Stromal cell of bone marrow (primary cell): ENCODE results near the gene PGLYRP2.

Experiments used
- DNase-seq: peaks from one replicate; pipeline ENCODE4 v3.0.0-alpha.2; 2012; ENCODE audit warnings: low read depth

The PGLYRP2 gene

GRCh38 chr19:15439821-15440641 lies 39.3 kb downstream of the PGLYRP2 start:
- DNase-seq: no peak

- no peak for DNase-seq
These were observed 40.1 kb downstream of the PGLYRP2 start for GRCh38 chr19:15439078-15439799.

DNA sequence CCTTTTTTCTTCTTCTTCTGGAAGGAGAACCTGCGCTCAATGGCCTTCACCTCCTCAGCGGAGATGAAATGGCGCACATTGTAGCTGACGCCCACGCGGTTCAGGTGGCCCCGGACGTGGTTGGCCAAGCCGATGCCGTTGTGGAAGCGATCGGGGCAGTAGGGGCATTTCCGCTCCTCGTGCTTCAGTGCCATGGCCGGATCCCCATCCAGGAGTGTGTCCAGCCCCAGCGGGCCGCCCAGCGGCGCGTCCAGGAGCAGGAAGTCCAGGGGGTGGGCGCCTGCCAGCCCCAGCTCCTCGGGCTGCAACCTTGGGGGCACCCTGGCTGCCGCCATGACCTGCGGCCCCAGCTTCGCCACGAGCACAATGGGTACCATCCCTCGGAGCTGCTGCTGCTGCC lies 40.7 kb downstream of the PGLYRP2 start:
- DNase-seq: no peak

GRCh38 chr19:15438124-15438496 lies 41.2 kb downstream of the PGLYRP2 start:
- no peak for DNase-seq

DNA sequence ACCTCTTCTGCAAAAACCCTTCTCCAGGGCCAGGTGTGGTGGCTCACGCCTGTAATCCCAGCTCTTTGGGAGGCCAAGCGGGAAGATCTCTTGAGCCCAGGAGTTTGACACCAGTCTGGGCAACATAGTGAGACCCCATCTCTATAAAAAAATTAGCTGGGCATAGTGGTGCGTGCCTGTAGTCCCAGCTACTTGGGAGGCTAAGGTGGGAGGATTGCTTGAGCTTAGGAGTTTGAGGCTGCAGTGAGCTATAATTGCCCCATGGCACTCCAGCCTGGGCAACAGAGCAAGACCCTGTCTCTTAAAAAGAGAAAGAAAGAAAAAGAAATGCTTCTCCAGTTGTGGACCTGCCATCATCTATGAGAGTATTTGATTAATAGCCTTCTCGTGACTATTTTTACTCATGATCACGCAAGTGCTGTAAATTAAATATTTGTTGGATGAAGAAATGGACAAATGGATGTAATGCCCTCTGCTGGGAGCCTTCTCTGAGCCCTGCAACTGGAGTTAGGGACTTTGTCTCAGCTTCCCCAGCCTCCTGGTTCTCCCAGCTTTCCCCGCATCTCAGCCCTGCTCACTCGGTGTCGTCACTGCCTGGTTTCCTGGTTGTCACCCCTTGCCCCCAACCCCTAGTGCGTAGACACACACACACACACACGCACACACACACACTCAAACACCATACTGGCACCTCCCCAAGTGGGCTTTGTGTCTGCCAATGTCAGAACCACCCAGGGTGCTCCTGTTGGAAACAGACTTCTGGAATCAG lies 41.8 kb downstream of the PGLYRP2 start:
- DNase-seq: no peak

DNA sequence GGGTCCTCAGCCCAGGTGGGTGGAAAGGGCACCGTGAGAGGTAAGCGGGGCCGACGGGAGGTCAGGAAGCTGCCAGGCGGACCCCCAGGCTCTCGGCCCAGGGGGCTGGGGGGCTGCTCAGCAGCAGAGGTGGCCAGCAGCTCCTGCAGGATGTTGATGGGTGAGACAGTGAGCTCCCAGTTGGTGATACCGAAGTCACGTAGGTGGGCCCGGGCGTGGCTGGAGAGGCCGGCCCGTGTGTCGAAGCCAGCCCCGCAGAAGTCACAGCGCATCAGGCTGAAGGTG lies 42.5 kb downstream of the PGLYRP2 start:
- DNase-seq: no peak

DNA sequence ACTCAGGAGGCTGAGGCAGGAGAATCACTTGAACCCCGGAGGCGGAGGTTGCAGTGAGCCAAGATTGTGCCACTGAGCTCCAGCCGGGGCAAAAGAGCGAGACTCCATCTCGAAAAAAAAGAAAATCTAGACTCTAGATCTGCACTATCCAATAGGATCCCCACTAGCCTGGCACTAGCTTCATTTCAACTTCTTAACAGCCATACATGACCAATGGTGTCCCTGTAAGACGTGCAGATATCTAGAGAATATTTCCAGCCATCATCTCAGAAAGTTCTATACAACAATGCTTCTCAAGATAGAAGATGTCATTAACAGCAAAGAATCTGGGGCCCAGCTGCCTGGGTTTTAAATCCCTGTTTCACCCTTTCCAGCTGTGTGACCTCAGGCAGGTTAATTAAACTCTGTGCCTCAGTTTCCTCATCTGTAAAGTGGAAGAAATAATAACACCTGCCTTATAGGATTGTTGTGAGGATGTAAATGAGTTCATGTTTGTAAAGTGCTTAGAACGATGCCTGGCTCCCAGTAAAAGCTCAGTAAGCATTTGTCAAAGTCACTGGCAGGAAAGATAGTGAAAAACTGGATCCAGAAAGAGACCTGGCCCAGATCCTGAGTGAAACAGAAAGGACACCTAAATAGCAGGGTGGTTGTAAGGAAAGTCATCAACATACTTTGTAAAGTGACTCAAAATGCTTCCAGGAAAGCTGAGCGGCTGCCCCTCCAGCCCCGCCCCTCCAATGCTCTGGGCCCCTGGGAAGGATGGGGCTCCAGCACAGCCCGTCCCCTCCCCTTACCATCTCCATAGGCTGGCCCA lies 43.1 kb downstream of the PGLYRP2 start:
- DNase-seq: no peak

DNA sequence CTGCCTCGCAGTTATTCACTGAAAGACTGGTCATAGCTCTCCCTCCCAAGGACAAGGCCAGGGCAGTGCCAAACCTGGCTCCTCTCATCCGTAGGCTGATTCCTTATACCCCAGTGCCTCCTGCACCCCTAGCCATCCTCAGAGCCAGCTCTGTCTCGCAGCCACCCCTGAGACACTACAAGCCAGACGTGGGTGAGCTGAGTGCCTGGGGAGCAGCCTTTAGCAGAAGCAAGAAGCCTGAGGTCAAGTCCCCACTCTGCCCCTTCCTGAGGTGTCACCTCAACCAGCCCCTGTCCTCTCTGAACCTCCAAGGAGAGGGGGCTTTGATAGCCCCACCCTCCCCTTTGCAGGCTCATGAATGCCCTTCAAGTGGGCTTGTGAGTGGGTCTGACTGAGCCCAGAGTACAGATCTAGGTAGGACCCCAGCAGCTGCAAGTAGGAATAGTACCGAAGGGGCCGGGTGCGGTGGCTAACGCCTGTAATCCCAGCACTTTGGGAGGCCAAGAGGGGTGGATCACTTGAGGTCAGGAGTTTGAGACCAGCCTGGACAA lies 45.7 kb downstream of the PGLYRP2 start:
- DNase-seq: no peak

DNA sequence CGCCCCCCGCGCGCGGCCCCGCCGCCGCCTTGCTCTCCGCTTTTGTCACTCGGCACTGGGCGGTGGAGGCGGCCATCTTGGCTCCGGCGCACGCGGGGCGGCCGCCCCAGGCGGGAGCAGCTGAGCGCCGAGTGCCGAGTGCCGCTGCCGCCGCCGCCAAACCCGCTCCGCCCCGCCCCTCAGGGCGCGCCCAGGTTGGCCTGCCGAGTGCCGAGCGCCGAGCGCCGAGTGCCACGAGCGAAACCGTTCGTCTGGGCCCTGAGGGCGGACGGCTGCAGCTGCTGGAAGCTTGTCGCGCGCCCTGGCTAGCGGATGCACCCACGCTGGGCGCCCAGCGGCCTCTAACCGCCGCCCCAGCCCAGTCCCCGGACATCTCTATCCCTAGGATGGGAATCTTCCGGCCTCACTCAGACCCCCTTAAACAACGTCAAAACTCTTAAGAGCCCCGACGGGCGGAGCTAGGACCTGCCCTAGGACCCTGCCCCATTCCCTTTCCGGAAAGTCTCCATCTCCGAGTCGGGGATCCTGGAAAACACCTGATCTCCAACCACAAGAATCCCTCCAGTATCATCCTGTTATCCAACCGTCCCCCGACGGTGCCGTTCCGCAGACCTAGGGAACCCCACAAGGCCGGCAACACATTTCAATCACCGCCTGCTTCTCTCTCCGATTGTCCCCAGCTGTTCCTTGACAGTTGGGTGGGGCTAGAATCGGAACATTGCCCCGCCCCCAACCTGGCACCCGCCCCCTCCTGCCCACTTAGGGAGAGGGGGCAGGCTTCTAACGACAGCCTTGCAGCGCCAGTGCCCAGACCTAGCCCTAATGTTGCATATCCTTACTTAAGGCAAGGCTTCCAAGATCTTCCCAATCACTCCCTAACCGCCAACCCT lies 46.4 kb downstream of the PGLYRP2 start:
- peak; percentile 85 for DNase-seq

DNA sequence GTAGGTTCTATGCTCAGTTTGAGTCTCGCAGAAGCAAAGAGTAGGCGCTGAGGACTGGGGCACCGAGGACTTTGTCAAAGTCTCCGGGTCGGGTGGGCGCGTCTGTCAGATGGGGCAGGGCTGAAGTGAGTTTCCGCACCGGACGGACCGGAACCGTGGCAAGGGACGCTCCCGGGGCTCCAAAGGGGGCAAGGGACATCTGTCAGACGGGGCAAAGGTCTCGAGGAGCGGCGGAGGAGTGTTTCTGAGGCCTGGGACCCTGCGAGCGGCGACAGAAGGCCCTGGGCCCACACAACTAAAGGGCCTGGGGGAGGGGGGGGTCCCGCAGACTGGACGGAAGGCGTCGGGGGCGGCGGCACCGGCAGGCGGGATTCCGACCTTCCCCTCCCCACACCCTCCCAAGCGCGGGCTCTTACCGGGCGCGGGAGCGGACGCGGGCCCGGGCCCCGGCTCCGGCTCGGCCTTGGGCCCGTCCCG lies 47.2 kb downstream of the PGLYRP2 start:
- DNase-seq: no peak

DNA sequence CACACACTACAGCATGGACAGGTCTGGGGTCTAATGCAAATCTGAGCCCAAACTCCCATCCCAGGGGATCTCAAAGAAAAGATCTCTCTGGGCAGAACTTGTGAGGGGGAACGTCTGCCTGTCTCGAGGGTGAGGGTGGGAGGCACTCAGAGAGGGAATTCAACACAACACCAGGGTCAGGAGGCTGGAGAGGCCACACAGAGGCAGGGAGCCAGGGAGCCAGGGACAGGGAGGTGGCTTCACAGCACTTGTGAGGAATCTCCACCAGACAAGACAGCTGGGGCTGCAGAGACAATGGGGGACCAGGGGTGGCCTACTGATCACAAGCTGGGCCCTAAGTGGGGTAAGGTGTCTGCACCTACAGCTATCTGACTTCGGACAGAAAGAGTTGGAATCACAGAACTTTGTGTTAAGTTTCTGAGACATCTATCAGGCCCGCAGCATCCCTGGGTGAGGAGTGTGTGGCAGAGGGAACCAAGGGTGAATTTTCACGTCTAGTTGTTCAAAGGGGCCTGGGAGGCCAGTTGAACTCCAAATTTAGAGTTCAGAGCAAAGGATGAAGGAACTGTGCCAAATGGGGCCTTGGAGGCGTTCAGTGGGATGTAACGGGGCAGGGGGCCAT lies 47.8 kb downstream of the PGLYRP2 start:
- no peak for DNase-seq

GRCh38 chr19:15430526-15431120 lies 48.7 kb downstream of the PGLYRP2 start:
- no peak for DNase-seq

DNA sequence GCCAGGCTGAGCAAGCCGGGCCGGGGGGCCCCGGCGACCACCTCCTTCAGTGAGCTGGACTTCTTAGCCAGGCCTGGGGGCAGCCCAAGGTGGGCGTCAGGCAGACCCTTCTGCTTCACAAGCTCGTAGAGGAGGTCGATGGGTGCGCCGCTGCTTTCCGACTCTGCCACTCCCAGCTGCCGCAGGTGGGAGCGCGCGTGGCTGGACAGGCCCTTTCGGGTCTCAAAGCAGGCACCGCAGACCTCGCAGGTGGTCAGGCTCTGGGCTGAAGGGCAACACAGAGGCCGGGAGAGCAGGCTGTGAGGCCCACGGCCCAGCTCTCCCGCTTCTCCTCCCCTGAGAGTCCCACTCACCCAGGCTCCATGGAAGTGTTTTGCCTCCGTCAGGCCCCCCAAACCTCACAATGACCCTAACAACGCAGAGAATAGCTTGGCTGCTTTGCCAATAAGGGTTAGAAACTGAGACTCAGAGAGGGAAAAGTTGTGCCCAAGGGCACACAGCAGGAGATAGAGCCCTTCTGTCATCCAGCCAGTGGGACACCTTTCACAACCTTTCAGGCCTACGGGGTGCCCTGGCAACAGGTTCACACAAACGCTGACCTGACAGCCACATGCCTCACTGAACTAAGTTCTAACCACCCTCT lies 49.4 kb downstream of the PGLYRP2 start:
- DNase-seq: no peak

DNA sequence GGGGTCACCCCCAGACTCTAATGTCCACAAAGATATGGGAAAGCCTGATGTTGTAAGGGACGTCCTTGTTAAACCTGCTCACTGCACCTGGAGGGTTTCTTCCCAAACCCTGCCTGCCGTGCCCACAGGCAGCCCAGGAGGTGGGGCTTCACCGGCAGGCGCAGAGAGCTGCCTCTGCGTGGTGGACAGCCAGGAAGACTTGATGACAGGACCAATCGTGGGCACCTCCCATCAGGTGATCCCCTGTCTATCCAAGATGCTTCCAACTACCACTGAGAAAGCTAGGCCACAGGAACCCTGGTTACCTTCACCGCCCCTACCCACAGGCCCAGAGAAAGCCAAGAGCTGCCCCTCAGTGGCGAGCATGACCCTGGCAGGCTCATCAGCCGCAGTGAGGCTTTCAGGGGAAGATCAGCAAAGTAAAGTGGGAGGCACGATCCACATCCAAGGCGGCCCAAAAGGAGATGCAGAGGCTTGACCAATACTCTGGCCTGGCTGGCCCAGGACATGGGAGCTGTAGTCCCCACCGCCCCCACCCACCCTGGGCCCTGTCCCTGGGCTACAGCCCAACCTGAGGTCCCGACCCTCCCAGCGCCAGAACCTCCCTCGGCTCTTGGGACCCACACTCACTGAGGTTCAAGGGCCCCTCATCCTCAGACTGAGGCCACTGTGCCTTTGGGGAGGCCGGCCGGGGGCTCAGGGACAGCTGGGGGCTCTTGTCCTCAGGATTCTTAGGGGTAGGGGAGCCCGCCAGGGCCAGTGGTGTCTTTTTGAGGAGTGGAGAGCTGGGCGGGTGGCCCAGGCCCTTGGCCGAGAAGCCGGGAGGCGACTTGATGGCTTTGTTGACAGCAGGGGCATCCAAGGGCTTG lies 50.1 kb downstream of the PGLYRP2 start:
- no peak for DNase-seq

DNA sequence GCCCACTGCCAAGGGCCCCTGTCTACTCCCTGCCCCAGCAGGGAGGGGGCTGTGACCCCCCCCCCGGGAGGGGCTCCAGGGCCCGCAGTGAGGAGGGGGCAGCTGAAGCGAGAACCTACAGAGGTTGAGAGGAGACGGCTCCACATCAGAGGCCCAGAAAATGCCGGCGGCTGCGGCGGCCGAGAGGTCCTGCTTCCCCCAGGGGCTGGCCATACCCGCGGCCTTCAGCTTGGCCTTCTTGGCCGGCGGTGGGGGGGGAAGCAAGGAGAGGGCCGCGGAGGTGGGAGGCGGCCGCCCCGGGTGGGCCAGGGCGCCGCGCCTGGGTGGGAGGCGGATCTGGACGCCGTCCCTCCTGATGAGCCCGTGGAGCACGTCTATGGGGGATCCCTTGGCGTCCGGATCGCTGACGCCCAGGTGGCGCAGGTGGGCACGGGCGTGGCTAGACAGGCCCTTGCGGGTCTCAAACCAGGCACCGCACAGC lies 51.3 kb downstream of the PGLYRP2 start:
- DNase-seq: no peak

GRCh38 chr19:15427350-15427700 lies 52.0 kb downstream of the PGLYRP2 start:
- DNase-seq: no peak

DNA sequence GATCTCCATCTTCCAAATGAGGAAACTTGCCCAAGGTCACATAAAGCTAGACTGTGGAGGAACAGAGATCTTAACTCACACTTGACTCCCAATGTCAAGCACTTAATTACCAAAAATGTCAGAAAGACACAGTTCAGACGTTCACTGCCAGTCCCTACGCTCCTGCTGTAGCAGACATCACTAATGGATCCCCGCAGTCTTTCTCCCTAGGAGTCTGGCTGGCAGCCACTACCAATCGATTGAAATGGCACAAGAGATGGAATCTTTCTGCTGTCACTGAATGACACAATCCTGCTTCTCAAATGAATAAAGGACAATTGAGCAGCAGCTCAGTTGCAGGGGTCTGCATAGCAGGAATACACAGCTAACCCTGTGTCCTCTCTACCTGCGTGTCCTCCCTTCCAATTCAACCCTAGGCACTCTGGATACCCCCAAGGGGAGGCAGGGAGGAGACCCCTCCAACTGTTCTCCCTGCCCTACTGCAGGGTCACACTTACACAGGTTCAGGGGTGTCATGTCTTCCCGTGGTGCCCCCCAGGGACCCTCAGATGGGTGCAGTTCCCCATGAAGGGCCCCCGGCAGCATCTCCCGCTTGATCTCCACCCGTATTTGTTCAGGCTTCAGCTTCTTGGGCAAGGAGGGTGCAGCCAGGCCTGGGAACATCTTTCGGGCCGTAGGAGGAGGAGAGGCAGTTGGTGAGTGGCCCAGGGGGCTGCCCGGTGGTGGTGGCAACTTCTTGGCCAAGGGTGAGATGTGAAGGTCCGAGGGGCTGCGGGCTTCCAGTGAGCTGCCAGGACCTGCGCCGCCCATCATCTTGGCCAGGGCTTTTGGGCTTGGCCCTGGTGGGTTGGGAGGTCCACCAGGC lies 52.6 kb downstream of the PGLYRP2 start:
- DNase-seq: no peak
